ENCODE results near the gene LHX2. TPM values are rescaled to one million over a fixed set of nuclear protein-coding genes. Genes with fewer than 3 reads are reported as not detected.

The LHX2 gene
- total RNA-seq, 2 donors from 2014 or later, result 0.23 TPM; not detected in 1

- 72% methylated on average over 3 of the region's 3 CpGs for WGBS
- no peaks in the 10 kb centered on the region for H3K27me3 ChIP-seq (replicated peaks; ENCODE audit: insufficient read depth)
- no peaks in the 10 kb centered on the region for H3K36me3 ChIP-seq
- H3K9me3 ChIP-seq, result no peaks in the 10 kb centered on the region
- H3K4me3 ChIP-seq, result no peak overlapping the region
- peak overlapping the region in 1 of 2 donors; percentile 2 for H3K27ac ChIP-seq
- H3K4me1 ChIP-seq (replicated peaks), result no peaks in the 10 kb centered on the region
- TF ChIP-seq POLR2A (IDR thresholded peaks at IDR 0.05) (no peak), POLR2AphosphoS5 (IDR thresholded peaks at IDR 0.05) (peak; percentile 67), CTCF (IDR thresholded peaks at IDR 0.05) (no peak)
- DNase-seq (ENCODE audit: low spot score), result peak; percentile 57
- intact Hi-C loops (cut with DNase I), result no loop called here
These were observed 66.5 kb downstream of the LHX2 start for GRCh38 chr9:124077915-124078572.

GRCh38 chr9:124078641-124079040 lies 67.1 kb downstream of the LHX2 start:
- H3K36me3 ChIP-seq, result no peaks in the 10 kb centered on the region
- 64% methylated on average over 4 of the region's 4 CpGs for WGBS
- no peaks in the 10 kb centered on the region for H3K9me3 ChIP-seq
- H3K27ac ChIP-seq, result peak overlapping the region in 1 of 2 donors; percentile 2
- H3K4me1 ChIP-seq (replicated peaks), result no peaks in the 10 kb centered on the region
- TF ChIP-seq POLR2AphosphoS5 (IDR thresholded peaks at IDR 0.05), result no peak
- TF ChIP-seq CTCF (IDR thresholded peaks at IDR 0.05), result no peak
- no peak for TF ChIP-seq POLR2A (IDR thresholded peaks at IDR 0.05)
- no peak overlapping the region for H3K4me3 ChIP-seq
- intact Hi-C loops (cut with DNase I), result no loop called here
- no peak for DNase-seq (ENCODE audit: low spot score)
- no peaks in the 10 kb centered on the region for H3K27me3 ChIP-seq (replicated peaks; ENCODE audit: insufficient read depth)

- Histone ChIP-seq H3K27ac (no peak overlapping the region), H3K4me1 (replicated peaks) (no peaks in the 10 kb centered on the region), H3K4me3 (no peak overlapping the region), H3K36me3 (no peaks in the 10 kb centered on the region), H3K9me3 (no peaks in the 10 kb centered on the region), H3K27me3 (replicated peaks; ENCODE audit: insufficient read depth) (no peaks in the 10 kb centered on the region)
- 81% methylated on average over 17 of the region's 17 CpGs for WGBS
- no peak for TF ChIP-seq CTCF (IDR thresholded peaks at IDR 0.05)
- DNase-seq (ENCODE audit: low spot score), result no peak
- intact Hi-C loops (cut with DNase I), result no loop called here
These were observed 67.8 kb downstream of the LHX2 start for GRCh38 chr9:124079176-124079925.

- WGBS, result 63% methylated on average over 2 of the region's 2 CpGs
- no peak for TF ChIP-seq POLR2AphosphoS5 (IDR thresholded peaks at IDR 0.05)
- TF ChIP-seq POLR2A (IDR thresholded peaks at IDR 0.05), result no peak
- no peak for TF ChIP-seq CTCF (IDR thresholded peaks at IDR 0.05)
- no peak for DNase-seq (ENCODE audit: low spot score)
- Histone ChIP-seq H3K27ac (no peak overlapping the region), H3K36me3 (no peaks in the 10 kb centered on the region), H3K9me3 (no peaks in the 10 kb centered on the region), H3K4me3 (no peak overlapping the region), H3K27me3 (replicated peaks; ENCODE audit: insufficient read depth) (no peaks in the 10 kb centered on the region), H3K4me1 (replicated peaks) (no peaks in the 10 kb centered on the region)
- intact Hi-C loops (cut with DNase I), result no loop called here
These were observed 71.1 kb downstream of the LHX2 start for GRCh38 chr9:124082622-124083021.

Other genes with a start within 250 kb of the LHX2 start
- gene DENND1A, start 81.6 kb upstream of the LHX2 start, total RNA-seq, result 10 to 100 TPM; 18.9 to 26.8 TPM
- gene NEK6, start 246.2 kb downstream of the LHX2 start, total RNA-seq, result 10 to 100 TPM; 32.3 to 44.2 TPM

Measured in prostate gland (tissue), 2 donors.